Caco-2 (cell line): Measurements from ENCODE around the gene OSBPL1A. TPM values are rescaled to one million over a fixed set of nuclear protein-coding genes. Genes with fewer than 3 reads are reported as not detected.

Source experiments
- Bru-seq: library from RNA; stranded (reverse); fragments of 400-500 nt; gene quantifications from one replicate; lab custom pipeline; 2021; lab: Mats Ljungman, UMichigan
- BruChase-seq, 2 experiments: library from RNA; stranded (reverse); fragments of 400-500 nt; gene quantifications; one replicate each; lab custom pipeline; 2021; lab: Mats Ljungman, UMichigan
- BruUV-seq: library from RNA; stranded (reverse); fragments of 400-500 nt; replicated peaks from 2 replicates; lab custom pipeline; 2021; lab: Mats Ljungman, UMichigan
- CTCF ChIA-PET: fragments of 300-600 bp; sonication (Branson Sonifier 250); formaldehyde crosslinking; loops from one replicate; lab custom pipeline; 2022; ENCODE audit warnings: antibody characterized with exemption; lab: Charles Lee
- POLR2A ChIA-PET: fragments of 300-600 bp; sonication (Branson Sonifier 250); formaldehyde crosslinking; loops from one replicate; lab custom pipeline; 2022; ENCODE audit warnings: antibody characterized with exemption; lab: Charles Lee
- DNase-seq, 2 experiments: peaks; one replicate each; pipeline versions ENCODE4 v3.0.0 to v3.0.0-alpha.2; 2020 to 2022
- H3K27me3 ChIP-seq: replicated peaks from 2 replicates; pipeline ENCODE4 v1.6.0; 2011; ENCODE audit warnings: low read length; ENCODE audit not compliant: control insufficient read depth, insufficient read depth
- H3K36me3 ChIP-seq: 2 replicates; pipeline ENCODE4 v1.5.1; 2011; ENCODE audit warnings: low read length; ENCODE audit not compliant: control insufficient read depth, insufficient read depth
- H3K4me1 ChIP-seq: fragments of 250-450 bp; sonication (Bioruptor Pico); 2 replicates; pipeline ENCODE4 v1.5.1; 2020; ENCODE audit warnings: mild to moderate bottlenecking
- H3K4me3 ChIP-seq: 2 replicates; pipeline ENCODE4 v1.5.1; 2011; ENCODE audit warnings: low read depth, mild to moderate bottlenecking, control low read depth, low read length
- H3K9me3 ChIP-seq: fragments of 250-450 bp; sonication (Bioruptor Pico); 2 replicates; pipeline ENCODE4 v1.5.1; 2020; ENCODE audit warnings: mild to moderate bottlenecking, moderate library complexity
- H3K27ac Mint-ChIP-seq: one replicate; pipeline ENCODE4 v1.8.0; 2022; ENCODE audit warnings: mixed read lengths; ENCODE audit not compliant: unreplicated experiment
- H3K27me3 Mint-ChIP-seq: one replicate; pipeline ENCODE4 v1.8.0; 2022; ENCODE audit warnings: mixed read lengths; ENCODE audit not compliant: insufficient read depth, unreplicated experiment
- H3K36me3 Mint-ChIP-seq: one replicate; pipeline ENCODE4 v1.8.0; 2022; ENCODE audit warnings: mild to moderate bottlenecking, mixed read lengths; ENCODE audit not compliant: insufficient read depth, unreplicated experiment
- H3K4me1 Mint-ChIP-seq: one replicate; pipeline ENCODE4 v1.8.0; 2022; ENCODE audit warnings: low read depth, mixed read lengths; ENCODE audit not compliant: unreplicated experiment
- H3K4me3 Mint-ChIP-seq: one replicate; pipeline ENCODE4 v1.8.0; 2022; ENCODE audit warnings: mild to moderate bottlenecking, moderate library complexity, mixed read lengths; ENCODE audit not compliant: unreplicated experiment
- H3K9me3 Mint-ChIP-seq: one replicate; pipeline ENCODE4 v1.8.0; 2022; ENCODE audit warnings: mixed read lengths; ENCODE audit not compliant: unreplicated experiment
- intact Hi-C: fragments of 100-400 bp; cut with micrococcal nuclease; formaldehyde crosslinking; loops from one replicate; pipeline ENCODE4 v1.10.0; 2022; ENCODE audit not compliant: unreplicated experiment
- long read RNA-seq: library from polyadenylated mRNA; stranded (forward); transcript quantifications from one replicate; pipeline ENCODE4 v2.0.0, GENCODE V29; 2022
- total RNA-seq: library from RNA; stranded (reverse); gene quantifications from 2 replicates; pipeline ENCODE4 v1.2.3, GENCODE V29; 2022
- TF ChIP-seq, protein P1 (sequence below), 2 experiments: fragments of 200-600 bp in 1 of 2; IDR thresholded peaks; 1 replicate in 1 of 2; 2 replicates in 1 of 2; pipeline versions ENCODE4 v1.5.1 to v1.8.0; 2011 to 2022; ENCODE audit warnings: antibody characterized with exemption in 1 of 2, control low read depth in 1 of 2, inconsistent platforms in 1 of 2, low read depth in 1 of 2, low read length in 1 of 2, mild to moderate bottlenecking in 1 of 2, moderate library complexity in 1 of 2; ENCODE audit not compliant: insufficient read depth in 1 of 2, severe bottlenecking in 1 of 2, unreplicated experiment in 1 of 2

OSBPL1A gene
- 15.7 and 15.9 TPM in 2 replicates for total RNA-seq
- Bru-seq, nascent RNA, result percentile 53 among the genes with signal in this experiment
- BruChase-seq, experiment 1, labeled RNA remaining after a 2-hour chase, result percentile 49 among the genes with signal in this experiment
- BruChase-seq, experiment 2, labeled RNA remaining after a 6-hour chase, result percentile 50 among the genes with signal in this experiment
- long read RNA-seq, full-length matches to known transcripts, result 15 of 34 reads
- long read RNA-seq, partial matches to known transcripts, result 2 of 34 reads
- long read RNA-seq, other reads (novel, unspliced or antisense), result 17 of 34 reads

DNA sequence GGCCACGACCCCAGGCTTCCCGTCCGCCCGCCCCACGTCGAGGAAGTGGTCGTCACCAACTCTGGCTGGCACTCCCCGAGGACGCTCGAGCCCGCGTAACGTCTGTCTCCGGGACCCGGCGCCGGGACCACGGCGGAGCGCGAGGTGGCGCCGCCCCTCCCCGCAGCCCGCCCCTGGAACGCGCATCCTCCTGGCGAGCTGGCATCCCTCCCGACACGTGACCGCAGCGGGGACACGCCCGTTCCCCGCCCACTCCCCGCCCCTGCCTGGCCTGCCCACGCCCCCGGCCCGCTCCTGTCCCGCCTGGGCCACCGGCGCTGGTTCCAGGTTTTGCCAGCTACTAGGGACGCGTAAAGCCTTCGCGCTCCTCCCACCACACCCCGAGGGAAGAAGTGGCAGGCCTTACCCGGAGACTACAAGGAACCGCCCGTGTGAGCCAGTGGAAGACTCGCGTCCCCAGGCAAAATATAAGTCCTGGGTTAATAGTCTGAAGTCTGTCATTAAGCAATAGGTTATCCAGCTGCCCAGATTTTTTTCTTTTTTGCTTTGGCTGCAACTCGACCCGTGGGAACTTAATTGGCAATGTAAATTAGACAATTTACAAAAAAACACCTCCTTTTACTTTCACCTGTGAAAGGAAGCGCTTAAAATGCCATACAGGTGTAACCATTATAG is at the start of gene OSBPL1A:
OSBPL1A (minus strand) TSS at position 131 of the 675 bp plus-strand sequence. CDS start 20,291 bp downstream, outside the sequence.
- intact Hi-C loops, result loop anchor here (1.0 kb wide), 1 partner anchor 39 kb away; no protein-coding TSS in a partner anchor
- Histone ChIP-seq H3K4me3 (peak within 1 kb of the TSS; percentile 80), H3K36me3 (no peaks in the 10 kb centered on the region), H3K27me3 (no peaks in the 10 kb centered on the region), H3K9me3 (no peaks in the 10 kb centered on the region), H3K4me1 (0 out of 2 replicates have a peak, but pooled peaks cover 4% of the 10 kb centered on the region)
- TF ChIP-seq, protein P1, sequence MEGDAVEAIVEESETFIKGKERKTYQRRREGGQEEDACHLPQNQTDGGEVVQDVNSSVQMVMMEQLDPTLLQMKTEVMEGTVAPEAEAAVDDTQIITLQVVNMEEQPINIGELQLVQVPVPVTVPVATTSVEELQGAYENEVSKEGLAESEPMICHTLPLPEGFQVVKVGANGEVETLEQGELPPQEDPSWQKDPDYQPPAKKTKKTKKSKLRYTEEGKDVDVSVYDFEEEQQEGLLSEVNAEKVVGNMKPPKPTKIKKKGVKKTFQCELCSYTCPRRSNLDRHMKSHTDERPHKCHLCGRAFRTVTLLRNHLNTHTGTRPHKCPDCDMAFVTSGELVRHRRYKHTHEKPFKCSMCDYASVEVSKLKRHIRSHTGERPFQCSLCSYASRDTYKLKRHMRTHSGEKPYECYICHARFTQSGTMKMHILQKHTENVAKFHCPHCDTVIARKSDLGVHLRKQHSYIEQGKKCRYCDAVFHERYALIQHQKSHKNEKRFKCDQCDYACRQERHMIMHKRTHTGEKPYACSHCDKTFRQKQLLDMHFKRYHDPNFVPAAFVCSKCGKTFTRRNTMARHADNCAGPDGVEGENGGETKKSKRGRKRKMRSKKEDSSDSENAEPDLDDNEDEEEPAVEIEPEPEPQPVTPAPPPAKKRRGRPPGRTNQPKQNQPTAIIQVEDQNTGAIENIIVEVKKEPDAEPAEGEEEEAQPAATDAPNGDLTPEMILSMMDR (IDR thresholded peaks at IDR 0.05; ENCODE audit: insufficient read depth in 1 of 2, low read depth in 1 of 2, low read length in 1 of 2, severe bottlenecking in 1 of 2, unreplicated experiment in 1 of 2), result no peak
- Mint-ChIP-seq H3K36me3 (no peaks in the 10 kb centered on the region), H3K9me3 (no peaks in the 10 kb centered on the region), H3K27me3 (no peaks in the 10 kb centered on the region), H3K4me1 (no peaks in the 10 kb centered on the region), H3K27ac (peak within 1 kb of the TSS; percentile 27), H3K4me3 (peak within 1 kb of the TSS; percentile 80)
- POLR2A ChIA-PET, result interaction anchor here (0.6 to 1.5 kb wide), 2 partner anchors 24 to 29 kb away, joined by 8 read pairs; partner anchors contain the start of gene IMPACT
- DNase-seq, result peak; percentile 87 to 92
- CTCF ChIA-PET, result interaction anchor here (0.7 to 1.0 kb wide), 2 partner anchors 24 to 31 kb away, joined by 3 to 4 read pairs; no protein-coding TSS in a partner anchor
- no TSS peak for BruUV-seq

DNA sequence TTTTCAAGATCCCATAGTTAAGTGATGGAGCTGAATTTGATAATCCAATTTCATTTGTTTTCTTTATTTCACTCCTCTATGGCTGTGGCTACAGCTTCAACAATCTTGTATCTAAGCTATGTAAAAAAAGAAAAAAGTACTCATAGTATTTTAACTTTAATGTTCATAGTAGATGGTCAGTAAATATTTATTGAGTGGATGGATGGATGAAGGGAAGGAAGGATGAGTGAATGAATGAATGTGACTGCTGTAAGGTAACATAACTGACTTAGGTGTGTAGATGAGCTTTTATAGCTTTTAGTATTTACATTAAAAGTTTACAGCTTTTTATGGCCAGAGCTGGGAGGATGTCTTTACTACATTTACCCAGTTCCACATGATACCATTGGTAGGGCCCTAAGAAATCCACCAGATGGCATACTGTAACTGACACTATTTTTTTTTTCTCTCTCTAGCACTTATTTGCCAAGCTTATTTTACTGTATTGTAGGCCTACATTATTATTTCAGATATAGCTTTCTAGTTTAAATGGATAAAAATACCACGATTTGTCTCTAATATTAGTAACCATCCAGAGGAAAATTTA is 49.4 kb upstream of the OSBPL1A start:
- H3K36me3 ChIP-seq, result no peaks in the 10 kb centered on the region
- DNase-seq, result no peak
- Mint-ChIP-seq H3K27ac (no peak overlapping the region), H3K36me3 (peaks cover 13% of the 10 kb centered on the region), H3K27me3 (no peaks in the 10 kb centered on the region), H3K4me1 (peaks cover 5% of the 10 kb centered on the region), H3K4me3 (no peak overlapping the region), H3K9me3 (no peaks in the 10 kb centered on the region)
- no peak overlapping the region for H3K4me3 ChIP-seq
- TF ChIP-seq, protein P1 (IDR thresholded peaks at IDR 0.05; ENCODE audit: insufficient read depth in 1 of 2, low read depth in 1 of 2, low read length in 1 of 2, severe bottlenecking in 1 of 2, unreplicated experiment in 1 of 2), result no peak
- no TSS peak for BruUV-seq
- intact Hi-C loops, result no loop called here
- H3K4me1 ChIP-seq, result no peaks in the 10 kb centered on the region
- no peaks in the 10 kb centered on the region for H3K27me3 ChIP-seq
- H3K9me3 ChIP-seq, result no peaks in the 10 kb centered on the region
- POLR2A ChIA-PET, result no interaction called here
- CTCF ChIA-PET, result interaction anchor here (1.0 kb wide), 1 partner anchor 40 kb away, joined by 4 read pairs; no protein-coding TSS in a partner anchor

DNA sequence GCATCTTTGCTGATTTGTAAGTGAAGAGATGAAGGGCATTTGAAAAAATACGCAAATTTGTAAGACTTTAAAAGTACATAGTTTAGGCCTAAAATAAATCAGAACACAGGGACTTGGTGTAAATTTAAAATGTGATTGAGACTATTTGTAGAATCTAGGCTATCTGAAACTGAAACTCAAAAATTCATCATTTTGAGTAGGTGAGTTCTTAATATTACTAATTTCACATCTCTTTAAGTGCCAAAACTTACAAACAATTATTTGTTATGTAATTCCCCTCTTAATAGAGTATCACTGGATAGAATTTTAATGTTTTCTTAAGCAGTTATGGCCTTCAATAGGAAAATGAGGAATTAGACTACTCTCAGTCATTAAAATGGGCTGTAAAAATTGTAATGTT is 48.8 kb upstream of the OSBPL1A start:
- no peak for DNase-seq
- Mint-ChIP-seq H3K4me3 (no peak overlapping the region), H3K27me3 (no peaks in the 10 kb centered on the region), H3K36me3 (peaks cover 13% of the 10 kb centered on the region), H3K9me3 (no peaks in the 10 kb centered on the region), H3K27ac (no peak overlapping the region), H3K4me1 (peaks cover 5% of the 10 kb centered on the region)
- CTCF ChIA-PET, result no interaction called here
- TF ChIP-seq, protein P1 (IDR thresholded peaks at IDR 0.05; ENCODE audit: insufficient read depth in 1 of 2, low read depth in 1 of 2, low read length in 1 of 2, severe bottlenecking in 1 of 2, unreplicated experiment in 1 of 2), result no peak
- H3K9me3 ChIP-seq, result no peaks in the 10 kb centered on the region
- H3K27me3 ChIP-seq, result no peaks in the 10 kb centered on the region
- H3K4me3 ChIP-seq, result no peak overlapping the region
- no TSS peak for BruUV-seq
- POLR2A ChIA-PET, result no interaction called here
- no peaks in the 10 kb centered on the region for H3K36me3 ChIP-seq
- intact Hi-C loops, result no loop called here
- H3K4me1 ChIP-seq, result no peaks in the 10 kb centered on the region
